ENCODE results near the gene MGRN1. TPM values are rescaled to one million over a fixed set of nuclear protein-coding genes. Genes with fewer than 3 reads are reported as not detected.

MGRN1 gene
- total RNA-seq, 1 donor from 2014 or later: 63.6 TPM

- DNase-seq (ENCODE audit: low read depth): no peak
- Histone ChIP-seq H3K36me3 (ENCODE audit: control insufficient read depth, insufficient read depth, low read length) (peaks cover 1% of the 10 kb centered on the region), H3K4me3 (ENCODE audit: low read depth, low read length) (peak overlapping the region; percentile 96), H3K27me3 (ENCODE audit: control insufficient read depth, insufficient read depth, low read length) (no peaks in the 10 kb centered on the region)
- no peak for TF ChIP-seq CTCF (IDR thresholded peaks at IDR 0.05; ENCODE audit: insufficient read depth, low read length, poor library complexity, severe bottlenecking)
These were observed 69.5 kb downstream of the MGRN1 start for GRCh38 chr16:4693956-4694641.

GRCh38 chr16:4694642-4695451 lies 70.2 kb downstream of the MGRN1 start:
- peaks cover 1% of the 10 kb centered on the region for H3K36me3 ChIP-seq (ENCODE audit: control insufficient read depth, insufficient read depth, low read length)
- H3K27me3 ChIP-seq (ENCODE audit: control insufficient read depth, insufficient read depth, low read length): no peaks in the 10 kb centered on the region

GRCh38 chr16:4695473-4696171 lies 71.0 kb downstream of the MGRN1 start:
- H3K36me3 ChIP-seq (ENCODE audit: control insufficient read depth, insufficient read depth, low read length): no peaks in the 10 kb centered on the region

More at GRCh38 chr16:4694642-4695451, 70.2 kb downstream of the MGRN1 start:
- peak overlapping the region; percentile 96 for H3K4me3 ChIP-seq (ENCODE audit: low read depth, low read length)
- TF ChIP-seq CTCF (IDR thresholded peaks at IDR 0.05; ENCODE audit: insufficient read depth, low read length, poor library complexity, severe bottlenecking): no peak
- no peak for DNase-seq (ENCODE audit: low read depth)

GRCh38 chr16:4696172-4696904 lies 71.7 kb downstream of the MGRN1 start:
- DNase-seq (ENCODE audit: low read depth): no peak
- H3K36me3 ChIP-seq (ENCODE audit: control insufficient read depth, insufficient read depth, low read length): no peaks in the 10 kb centered on the region
- H3K27me3 ChIP-seq (ENCODE audit: control insufficient read depth, insufficient read depth, low read length): no peaks in the 10 kb centered on the region
- TF ChIP-seq CTCF (IDR thresholded peaks at IDR 0.05; ENCODE audit: insufficient read depth, low read length, poor library complexity, severe bottlenecking): no peak
- no peak overlapping the region for H3K4me3 ChIP-seq (ENCODE audit: low read depth, low read length)

More at GRCh38 chr16:4695473-4696171, 71.0 kb downstream of the MGRN1 start:
- no peak overlapping the region for H3K4me3 ChIP-seq (ENCODE audit: low read depth, low read length)
- no peak for TF ChIP-seq CTCF (IDR thresholded peaks at IDR 0.05; ENCODE audit: insufficient read depth, low read length, poor library complexity, severe bottlenecking)
- no peaks in the 10 kb centered on the region for H3K27me3 ChIP-seq (ENCODE audit: control insufficient read depth, insufficient read depth, low read length)
- DNase-seq (ENCODE audit: low read depth): no peak

- H3K4me3 ChIP-seq (ENCODE audit: low read depth, low read length): no peak overlapping the region
- no peaks in the 10 kb centered on the region for H3K27me3 ChIP-seq (ENCODE audit: control insufficient read depth, insufficient read depth, low read length)
- no peak for TF ChIP-seq CTCF (IDR thresholded peaks at IDR 0.05; ENCODE audit: insufficient read depth, low read length, poor library complexity, severe bottlenecking)
- no peak for DNase-seq (ENCODE audit: low read depth)
- H3K36me3 ChIP-seq (ENCODE audit: control insufficient read depth, insufficient read depth, low read length): no peaks in the 10 kb centered on the region
These were observed 72.5 kb downstream of the MGRN1 start for GRCh38 chr16:4696905-4697847.

All from kidney epithelial cell (primary cell).